Measurements from ENCODE around the gene RNLS.

DNA sequence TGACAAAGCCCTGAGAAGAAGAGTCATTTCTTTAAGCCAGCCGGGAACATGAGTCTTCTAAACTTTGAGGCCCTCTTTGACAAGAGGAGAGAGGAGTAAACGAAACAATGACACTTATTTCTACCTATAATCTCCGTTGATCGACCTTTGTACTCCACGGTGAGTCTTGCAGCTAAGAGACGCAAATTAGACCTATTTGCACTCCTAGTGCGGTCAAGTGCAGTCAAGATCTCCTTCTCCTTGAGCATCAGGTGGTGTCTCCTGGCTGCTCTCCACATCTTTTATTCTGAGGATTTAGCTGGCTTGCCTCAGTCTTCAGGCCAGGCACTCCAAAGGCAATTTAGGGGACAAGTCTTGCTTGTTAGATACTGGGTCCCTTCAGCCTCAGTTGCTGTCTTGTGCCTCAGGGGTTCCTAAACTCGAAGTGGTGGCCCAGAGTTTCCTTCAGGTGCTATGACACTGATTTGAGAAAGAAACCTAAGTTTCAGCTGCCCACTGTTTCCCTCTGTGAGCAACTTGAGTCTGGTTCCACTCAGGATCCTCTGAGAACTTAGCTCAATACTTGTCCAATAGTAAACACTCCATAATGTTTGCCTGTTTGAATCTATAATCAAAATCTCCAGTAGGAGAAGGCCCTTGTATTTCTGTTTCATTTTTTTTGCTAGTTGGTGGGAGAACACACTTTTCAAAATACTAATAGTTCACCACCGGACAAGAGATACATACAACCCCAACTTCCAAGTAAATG lies 312.9 kb downstream of the RNLS start:
- TF ChIP-seq POLR2A (IDR thresholded peaks at IDR 0.05) = no peak
- TF ChIP-seq, protein P1, sequence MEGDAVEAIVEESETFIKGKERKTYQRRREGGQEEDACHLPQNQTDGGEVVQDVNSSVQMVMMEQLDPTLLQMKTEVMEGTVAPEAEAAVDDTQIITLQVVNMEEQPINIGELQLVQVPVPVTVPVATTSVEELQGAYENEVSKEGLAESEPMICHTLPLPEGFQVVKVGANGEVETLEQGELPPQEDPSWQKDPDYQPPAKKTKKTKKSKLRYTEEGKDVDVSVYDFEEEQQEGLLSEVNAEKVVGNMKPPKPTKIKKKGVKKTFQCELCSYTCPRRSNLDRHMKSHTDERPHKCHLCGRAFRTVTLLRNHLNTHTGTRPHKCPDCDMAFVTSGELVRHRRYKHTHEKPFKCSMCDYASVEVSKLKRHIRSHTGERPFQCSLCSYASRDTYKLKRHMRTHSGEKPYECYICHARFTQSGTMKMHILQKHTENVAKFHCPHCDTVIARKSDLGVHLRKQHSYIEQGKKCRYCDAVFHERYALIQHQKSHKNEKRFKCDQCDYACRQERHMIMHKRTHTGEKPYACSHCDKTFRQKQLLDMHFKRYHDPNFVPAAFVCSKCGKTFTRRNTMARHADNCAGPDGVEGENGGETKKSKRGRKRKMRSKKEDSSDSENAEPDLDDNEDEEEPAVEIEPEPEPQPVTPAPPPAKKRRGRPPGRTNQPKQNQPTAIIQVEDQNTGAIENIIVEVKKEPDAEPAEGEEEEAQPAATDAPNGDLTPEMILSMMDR (IDR thresholded peaks at IDR 0.05) = no peak

Data from testis (tissue), 2 donors.